ENCODE results near the gene PHIP.
"Not testable (repeated sequence)": the region's sequence is repeated elsewhere in the genome, so short reads cannot be mapped to it uniquely, and the experiment has no call there.

Gene PHIP

GRCh38 chr6:78909391-78909790 is 168.7 kb downstream of the PHIP start:
- POLR2A ChIA-PET = no interaction called here
- CTCF ChIA-PET = interaction anchor here (1.6 kb wide), 1 partner anchor 9 kb away, joined by 6 read pairs; no protein-coding TSS in a partner anchor
- peak; percentile 17 for DNase-seq (ENCODE audit: extremely low spot score)
- no peak for TF ChIP-seq CTCF (IDR thresholded peaks at IDR 0.05; ENCODE audit: control extremely low read depth, extremely low read depth, low read depth, missing control alignments)

GRCh38 chr6:78908621-78909020 is 169.4 kb downstream of the PHIP start:
- POLR2A ChIA-PET = no interaction called here
- CTCF ChIA-PET = interaction anchor here (1.1 to 1.6 kb wide), 2 partner anchors 8 to 9 kb away, joined by 3 to 6 read pairs; no protein-coding TSS in a partner anchor
- no peak for DNase-seq (ENCODE audit: extremely low spot score)
- TF ChIP-seq CTCF (IDR thresholded peaks at IDR 0.05; ENCODE audit: control extremely low read depth, extremely low read depth, low read depth, missing control alignments) = no peak

GRCh38 chr6:78896227-78896626 is 181.8 kb downstream of the PHIP start:
- TF ChIP-seq CTCF (IDR thresholded peaks at IDR 0.05; ENCODE audit: control extremely low read depth, extremely low read depth, low read depth, missing control alignments) = no peak
- no peak for DNase-seq (ENCODE audit: extremely low spot score)
- ChIA-PET POLR2A (no interaction called here), CTCF (no interaction called here)

DNA sequence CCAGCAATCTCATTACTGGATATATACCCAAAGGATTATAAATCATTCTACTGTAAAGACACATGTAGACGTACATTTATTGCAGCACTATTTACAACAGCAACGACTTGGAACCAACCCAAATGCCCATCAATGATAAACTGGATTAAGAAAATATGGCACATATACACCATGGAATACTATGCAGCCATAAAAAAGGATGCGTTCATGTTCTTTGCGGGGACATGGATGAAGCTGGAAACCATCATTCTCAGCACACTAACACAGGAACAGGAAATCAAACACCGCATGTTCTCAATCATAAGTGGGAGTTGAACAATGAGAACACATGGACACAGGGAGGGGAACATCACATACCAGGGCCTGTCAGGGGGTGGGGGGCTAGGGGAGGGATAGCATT is 188.2 kb downstream of the PHIP start:
- DNase-seq (ENCODE audit: extremely low spot score); CTCF ChIA-PET; POLR2A ChIA-PET: not testable (repeated sequence)

Measured in GM10248 (cell line).